Activated naive CD8-positive, alpha-beta T cell treated with anti-CD3 and anti-CD28 coated beads for 36 hours (primary cell): ENCODE results near the gene COG3. TPM values are rescaled to one million over a fixed set of nuclear protein-coding genes. Genes with fewer than 3 reads are reported as not detected.

Experiments used
- DNase-seq: peaks from one replicate; pipeline ENCODE4 v3.0.0; 2021
- H3K27ac Mint-ChIP-seq: one replicate; pipeline ENCODE4 v1.8.0; 2022; ENCODE audit warnings: mild to moderate bottlenecking, moderate library complexity, mixed read lengths
- H3K27me3 Mint-ChIP-seq: one replicate; pipeline ENCODE4 v1.8.0; 2022; ENCODE audit warnings: mild to moderate bottlenecking, mixed read lengths
- H3K36me3 Mint-ChIP-seq: one replicate; pipeline ENCODE4 v1.8.0; 2021; ENCODE audit warnings: mild to moderate bottlenecking, mixed read lengths
- H3K4me1 Mint-ChIP-seq: one replicate; pipeline ENCODE4 v1.8.0; 2021; ENCODE audit warnings: mixed read lengths
- H3K4me3 Mint-ChIP-seq: one replicate; pipeline ENCODE4 v1.8.0; 2022; ENCODE audit warnings: mild to moderate bottlenecking, moderate library complexity, mixed read lengths
- H3K9me3 Mint-ChIP-seq: one replicate; pipeline ENCODE4 v1.8.0; 2022; ENCODE audit warnings: mixed read lengths
- total RNA-seq, 2 experiments: library from RNA; stranded (reverse); gene quantifications; one replicate each; pipeline ENCODE4 v1.2.3, GENCODE V29; 2021

COG3 gene
- total RNA-seq, 2 experiments from 2014 or later = 17.1 to 17.4 TPM

DNA sequence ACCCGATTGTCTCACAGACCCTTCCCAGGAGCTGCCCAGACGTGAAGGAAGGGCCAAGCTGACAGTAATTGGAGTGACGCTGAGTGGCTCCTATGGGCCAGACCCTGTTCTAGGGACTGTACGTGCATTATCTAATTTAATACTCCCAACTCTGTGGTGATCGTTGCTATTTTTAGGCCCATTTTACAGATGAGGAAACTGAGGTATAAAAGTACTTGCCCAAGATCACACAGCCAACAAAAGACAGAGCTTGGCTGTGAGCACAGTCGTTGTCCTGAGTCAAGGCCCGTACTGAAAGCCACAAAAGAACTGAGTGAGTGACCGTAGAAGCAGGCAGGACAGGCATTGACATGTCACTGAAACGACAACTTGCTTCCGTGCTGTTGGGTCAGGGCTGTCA, 76.1 kb downstream of the COG3 start:
- Mint-ChIP-seq H3K27ac (no peak overlapping the region), H3K36me3 (peaks cover 1% of the 10 kb centered on the region), H3K27me3 (no peaks in the 10 kb centered on the region), H3K4me3 (no peak overlapping the region), H3K9me3 (no peaks in the 10 kb centered on the region), H3K4me1 (no peaks in the 10 kb centered on the region)
- DNase-seq = no peak

GRCh38 chr13:45541806-45542205, 77.1 kb downstream of the COG3 start:
- H3K4me3 Mint-ChIP-seq = no peak overlapping the region
- H3K4me1 Mint-ChIP-seq = no peaks in the 10 kb centered on the region
- H3K27ac Mint-ChIP-seq = no peak overlapping the region
- no peaks in the 10 kb centered on the region for H3K27me3 Mint-ChIP-seq
- DNase-seq = no peak
- H3K9me3 Mint-ChIP-seq = no peaks in the 10 kb centered on the region
- peaks cover 1% of the 10 kb centered on the region for H3K36me3 Mint-ChIP-seq

DNA sequence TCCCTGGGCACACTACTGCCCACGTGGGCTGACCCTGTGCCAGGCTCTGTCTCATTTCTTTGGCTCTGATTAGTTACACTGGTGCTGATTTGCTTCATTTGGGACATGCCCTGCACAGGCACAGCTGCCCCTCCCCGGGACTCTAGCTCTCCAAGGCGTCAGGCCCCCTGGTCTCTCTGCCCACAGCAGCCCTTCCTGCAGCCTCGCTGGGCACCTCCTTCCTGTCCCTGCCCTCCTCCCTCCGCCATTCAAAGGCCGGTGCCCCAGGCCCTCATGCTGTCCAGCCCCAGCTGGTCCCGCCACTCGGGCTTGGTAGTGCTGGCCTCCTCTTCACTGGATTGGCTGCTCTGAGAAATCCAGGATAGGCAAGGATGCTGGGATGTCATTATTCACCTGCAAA, 77.7 kb downstream of the COG3 start:
- no peaks in the 10 kb centered on the region for H3K4me1 Mint-ChIP-seq
- H3K27ac Mint-ChIP-seq = no peak overlapping the region
- H3K4me3 Mint-ChIP-seq = no peak overlapping the region
- H3K27me3 Mint-ChIP-seq = no peaks in the 10 kb centered on the region
- no peaks in the 10 kb centered on the region for H3K9me3 Mint-ChIP-seq
- no peaks in the 10 kb centered on the region for H3K36me3 Mint-ChIP-seq
- DNase-seq = no peak

DNA sequence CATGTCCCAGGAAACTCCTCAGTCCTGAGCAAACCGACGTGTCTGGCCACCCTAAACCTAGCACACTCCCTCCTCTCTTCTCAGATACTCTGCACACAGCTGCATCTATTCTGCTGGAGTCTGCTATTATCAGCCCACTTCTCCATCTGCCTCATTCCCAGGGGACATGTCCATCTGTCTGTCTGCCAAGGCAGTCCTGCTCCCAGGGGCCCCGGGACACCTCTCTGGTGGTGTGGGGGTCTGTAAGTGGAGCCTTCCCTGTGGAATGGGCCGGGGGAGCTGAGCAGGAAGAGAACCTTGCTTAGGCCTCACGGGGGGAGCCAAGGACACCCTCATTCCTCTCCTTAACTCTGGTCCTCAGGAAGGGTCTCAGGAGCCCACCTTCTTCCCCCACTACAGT, 78.1 kb downstream of the COG3 start:
- H3K4me1 Mint-ChIP-seq = no peaks in the 10 kb centered on the region
- H3K4me3 Mint-ChIP-seq = no peak overlapping the region
- DNase-seq = no peak
- H3K27ac Mint-ChIP-seq = no peak overlapping the region
- H3K27me3 Mint-ChIP-seq = no peaks in the 10 kb centered on the region
- no peaks in the 10 kb centered on the region for H3K36me3 Mint-ChIP-seq
- H3K9me3 Mint-ChIP-seq = no peaks in the 10 kb centered on the region

- Mint-ChIP-seq H3K4me3 (no peak overlapping the region), H3K4me1 (no peaks in the 10 kb centered on the region), H3K36me3 (no peaks in the 10 kb centered on the region), H3K27me3 (no peaks in the 10 kb centered on the region), H3K27ac (no peak overlapping the region), H3K9me3 (no peaks in the 10 kb centered on the region)
- DNase-seq = no peak
Observed at GRCh38 chr13:45544520-45544919, 79.8 kb downstream of the COG3 start.

DNA sequence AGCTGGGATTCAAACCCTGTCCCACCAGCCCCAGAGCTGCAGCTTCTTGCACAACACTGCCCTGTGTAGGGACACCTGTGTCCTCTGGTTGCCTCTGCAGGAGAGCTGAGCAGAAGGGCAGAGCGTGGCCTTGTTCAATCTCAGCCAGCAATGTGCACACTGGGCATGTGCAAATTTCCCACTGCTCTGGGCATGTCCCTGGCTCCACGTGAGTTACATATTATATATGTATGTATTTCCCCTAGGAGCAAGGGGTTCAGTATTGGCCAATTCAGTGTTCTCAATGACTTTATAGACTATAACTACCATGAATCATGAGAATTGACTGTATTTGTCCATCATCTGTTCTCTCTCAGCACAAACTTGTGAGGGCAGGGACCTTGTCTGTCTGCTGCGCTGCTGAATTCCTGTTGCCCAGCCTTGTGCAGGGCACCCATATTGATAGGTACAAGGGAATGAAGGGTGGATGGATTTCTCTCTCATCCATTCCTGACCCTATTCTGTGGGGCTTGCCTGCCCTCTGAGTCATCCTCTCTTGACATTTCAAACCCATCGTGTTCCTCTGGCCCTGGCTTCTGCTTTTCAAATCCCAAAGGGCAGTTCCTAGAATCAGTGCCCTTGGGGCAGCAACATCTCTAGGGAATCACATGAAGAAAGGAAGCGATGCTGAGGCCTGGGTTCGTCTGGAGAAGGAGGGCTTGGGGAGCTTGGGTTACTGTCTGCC, 81.1 kb downstream of the COG3 start:
- H3K27ac Mint-ChIP-seq = no peak overlapping the region
- H3K4me1 Mint-ChIP-seq = no peaks in the 10 kb centered on the region
- DNase-seq = no peak
- no peaks in the 10 kb centered on the region for H3K9me3 Mint-ChIP-seq
- H3K4me3 Mint-ChIP-seq = no peak overlapping the region
- H3K36me3 Mint-ChIP-seq = no peaks in the 10 kb centered on the region
- H3K27me3 Mint-ChIP-seq = no peaks in the 10 kb centered on the region

DNA sequence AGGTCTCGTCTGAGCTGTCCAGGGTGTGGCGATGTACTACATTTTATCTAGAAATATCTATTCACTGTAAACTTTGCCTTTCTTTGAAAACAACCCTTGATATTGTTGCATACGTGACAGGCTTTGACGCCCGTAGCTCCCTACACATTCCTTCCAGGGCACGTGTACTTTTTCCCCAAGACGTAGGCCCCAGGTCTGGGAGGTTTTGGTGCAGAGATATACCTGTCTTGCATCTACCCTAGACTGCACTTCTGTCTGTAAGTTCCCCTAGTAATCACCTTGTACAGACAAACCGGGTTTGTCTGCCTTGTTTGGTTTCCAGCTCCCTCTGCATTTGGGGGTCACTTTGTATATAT, 81.6 kb downstream of the COG3 start:
- no peaks in the 10 kb centered on the region for H3K4me1 Mint-ChIP-seq
- no peaks in the 10 kb centered on the region for H3K27me3 Mint-ChIP-seq
- no peaks in the 10 kb centered on the region for H3K9me3 Mint-ChIP-seq
- H3K4me3 Mint-ChIP-seq = no peak overlapping the region
- DNase-seq = no peak
- H3K36me3 Mint-ChIP-seq = no peaks in the 10 kb centered on the region
- no peak overlapping the region for H3K27ac Mint-ChIP-seq

DNA sequence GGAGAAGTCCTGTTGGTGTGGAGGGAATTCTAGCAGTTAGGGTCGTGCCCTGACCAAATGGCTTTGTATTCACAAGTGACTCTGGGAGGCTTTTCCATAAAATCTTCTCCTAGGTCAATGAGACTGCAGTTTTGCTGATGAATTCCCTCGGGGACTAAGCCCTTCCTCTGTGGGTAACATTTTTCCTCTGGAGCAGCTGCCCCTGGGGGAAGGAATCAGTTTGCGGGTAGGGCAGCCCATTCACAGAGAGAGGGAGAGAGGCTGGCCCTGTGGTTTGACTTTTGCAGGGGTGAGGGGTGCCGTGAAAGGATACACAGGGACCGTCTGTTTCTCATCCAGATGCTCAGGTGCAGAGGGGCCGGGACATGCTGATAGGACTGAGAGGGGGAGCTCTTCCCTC, 83.5 kb downstream of the COG3 start:
- H3K4me3 Mint-ChIP-seq = no peak overlapping the region
- no peak overlapping the region for H3K27ac Mint-ChIP-seq
- DNase-seq = no peak
- H3K4me1 Mint-ChIP-seq = no peaks in the 10 kb centered on the region
- no peaks in the 10 kb centered on the region for H3K36me3 Mint-ChIP-seq
- H3K27me3 Mint-ChIP-seq = no peaks in the 10 kb centered on the region
- H3K9me3 Mint-ChIP-seq = no peaks in the 10 kb centered on the region

- Mint-ChIP-seq H3K27me3 (no peaks in the 10 kb centered on the region), H3K27ac (no peak overlapping the region), H3K4me3 (no peak overlapping the region), H3K36me3 (no peaks in the 10 kb centered on the region), H3K9me3 (peaks cover 2% of the 10 kb centered on the region), H3K4me1 (peaks cover 3% of the 10 kb centered on the region)
- no peak for DNase-seq
Observed at GRCh38 chr13:45554604-45555109, 89.9 kb downstream of the COG3 start.

DNA sequence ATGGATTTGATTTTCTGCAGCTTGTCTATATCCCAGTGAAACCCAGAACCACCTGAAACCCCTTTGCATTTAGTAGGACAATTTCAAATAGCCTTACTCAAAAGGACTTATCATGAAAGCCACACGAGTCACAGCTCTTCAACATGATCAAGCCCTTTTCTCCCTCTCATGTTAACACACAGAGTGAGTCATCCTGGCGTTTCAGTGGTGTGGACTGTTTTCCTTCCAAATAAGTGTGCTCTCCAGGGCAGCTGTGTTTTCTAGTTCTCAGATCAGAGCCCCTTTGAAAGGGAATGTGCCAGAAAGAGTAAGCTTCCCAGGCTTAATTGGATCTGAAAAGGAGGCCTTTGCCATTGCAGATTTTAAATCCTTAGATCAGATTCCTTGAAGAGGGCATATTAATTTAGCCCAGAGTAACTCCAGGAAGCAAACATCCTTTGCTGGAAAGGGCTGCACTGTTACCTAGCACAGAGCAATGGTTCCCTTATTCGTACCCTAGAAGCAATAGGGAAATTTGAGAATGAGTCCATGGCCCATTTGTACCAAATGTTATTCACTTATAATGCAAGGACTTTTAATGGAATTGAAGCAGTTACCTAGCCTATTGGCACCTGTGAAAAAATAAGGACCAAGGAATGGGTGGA, 99.5 kb downstream of the COG3 start:
- no peak for DNase-seq
- Mint-ChIP-seq H3K27ac (no peak overlapping the region), H3K27me3 (no peaks in the 10 kb centered on the region), H3K4me3 (no peak overlapping the region), H3K4me1 (peaks cover 8% of the 10 kb centered on the region), H3K36me3 (peaks cover 2% of the 10 kb centered on the region), H3K9me3 (peaks cover 11% of the 10 kb centered on the region)

- Mint-ChIP-seq H3K9me3 (peaks cover 11% of the 10 kb centered on the region), H3K36me3 (peaks cover 2% of the 10 kb centered on the region), H3K27me3 (no peaks in the 10 kb centered on the region), H3K4me1 (peaks cover 2% of the 10 kb centered on the region), H3K4me3 (no peak overlapping the region), H3K27ac (no peak overlapping the region)
- DNase-seq = no peak
Observed at GRCh38 chr13:45565331-45565730, 100.6 kb downstream of the COG3 start.

DNA sequence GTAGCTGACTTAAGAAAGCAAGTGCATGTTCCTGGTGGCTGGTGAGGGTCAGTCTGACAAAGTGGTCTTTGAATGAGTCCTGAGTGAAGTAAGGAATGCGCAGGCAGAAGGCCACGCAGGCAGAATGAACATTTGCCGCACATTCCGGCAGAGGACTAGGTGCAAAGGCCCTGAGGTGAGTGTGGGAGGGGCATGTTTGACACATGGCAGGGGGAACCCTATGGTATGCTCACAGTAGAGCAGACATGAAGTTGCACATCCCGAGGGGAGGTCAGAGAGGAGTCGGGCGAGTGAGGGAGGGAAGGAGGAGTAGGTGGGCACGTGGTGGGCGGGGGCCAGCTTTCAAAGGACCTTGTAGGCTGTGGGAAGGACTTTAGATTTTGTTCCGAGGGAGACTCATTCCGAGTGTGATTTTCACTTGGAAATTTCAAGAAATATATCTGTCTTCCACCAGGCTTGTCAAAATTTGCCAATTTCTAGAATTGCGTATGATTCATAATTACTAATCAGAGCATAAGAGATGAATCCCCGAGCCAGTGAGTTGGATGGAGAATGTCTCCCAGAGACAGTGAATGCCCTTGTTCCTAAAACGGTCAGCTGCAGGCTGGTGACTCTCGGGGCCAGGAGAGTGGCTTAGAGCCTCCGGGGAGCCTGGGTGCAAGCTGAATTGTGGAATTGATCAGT, 110.5 kb downstream of the COG3 start:
- H3K27me3 Mint-ChIP-seq = peaks cover 7% of the 10 kb centered on the region
- no peaks in the 10 kb centered on the region for H3K9me3 Mint-ChIP-seq
- no peak overlapping the region for H3K27ac Mint-ChIP-seq
- H3K4me3 Mint-ChIP-seq = no peak overlapping the region
- H3K4me1 Mint-ChIP-seq = no peaks in the 10 kb centered on the region
- no peaks in the 10 kb centered on the region for H3K36me3 Mint-ChIP-seq
- DNase-seq = no peak

GRCh38 chr13:45575830-45576180, 111.1 kb downstream of the COG3 start:
- Mint-ChIP-seq H3K4me3 (no peak overlapping the region), H3K9me3 (no peaks in the 10 kb centered on the region), H3K36me3 (no peaks in the 10 kb centered on the region), H3K27ac (no peak overlapping the region), H3K27me3 (peaks cover 7% of the 10 kb centered on the region), H3K4me1 (no peaks in the 10 kb centered on the region)
- no peak for DNase-seq

- H3K27me3 Mint-ChIP-seq = peaks cover 7% of the 10 kb centered on the region
- H3K4me1 Mint-ChIP-seq = no peaks in the 10 kb centered on the region
- H3K9me3 Mint-ChIP-seq = no peaks in the 10 kb centered on the region
- H3K27ac Mint-ChIP-seq = no peak overlapping the region
- no peak overlapping the region for H3K4me3 Mint-ChIP-seq
- no peak for DNase-seq
- H3K36me3 Mint-ChIP-seq = no peaks in the 10 kb centered on the region
Observed at GRCh38 chr13:45576466-45576865, 111.7 kb downstream of the COG3 start.

GRCh38 chr13:45582408-45583076, 117.8 kb downstream of the COG3 start:
- Mint-ChIP-seq H3K4me3 (no peak overlapping the region), H3K9me3 (no peaks in the 10 kb centered on the region), H3K36me3 (no peaks in the 10 kb centered on the region)

More at GRCh38 chr13:45582408-45583076, 117.8 kb downstream of the COG3 start:
- no peak for DNase-seq
- H3K4me1 Mint-ChIP-seq = no peaks in the 10 kb centered on the region
- H3K27ac Mint-ChIP-seq = no peak overlapping the region
- H3K27me3 Mint-ChIP-seq = no peaks in the 10 kb centered on the region
